Chondrocyte (in vitro differentiated cells): ENCODE results near the gene KAZN. TPM values are rescaled to one million over a fixed set of nuclear protein-coding genes. Genes with fewer than 3 reads are reported as not detected.
A peak's percentile ranks its signal among the peaks of the same experiment; 100 is the strongest.

ENCODE experiments used
- DNase-seq: peaks from one replicate; pipeline ENCODE4 v3.0.0; 2021; ENCODE audit warnings: mixed read lengths, low spot score
- H3K27ac Mint-ChIP-seq: one replicate; pipeline ENCODE4 v1.8.0; 2021; ENCODE audit warnings: mild to moderate bottlenecking, moderate library complexity, mixed read lengths; ENCODE audit not compliant: unreplicated experiment
- H3K27me3 Mint-ChIP-seq: 2 replicates; pipeline ENCODE4 v1.8.0; 2021; ENCODE audit warnings: low read depth, mixed read lengths
- H3K36me3 Mint-ChIP-seq: 2 replicates; pipeline ENCODE4 v1.8.0; 2021; ENCODE audit warnings: low read depth, mixed read lengths
- H3K4me1 Mint-ChIP-seq: 2 replicates; pipeline ENCODE4 v1.8.0; 2021; ENCODE audit warnings: low read depth, mild to moderate bottlenecking, mixed read lengths
- H3K4me3 Mint-ChIP-seq: one replicate; pipeline ENCODE4 v1.8.0; 2021; ENCODE audit warnings: mild to moderate bottlenecking, moderate library complexity, mixed read lengths; ENCODE audit not compliant: unreplicated experiment
- H3K9me3 Mint-ChIP-seq: 2 replicates; pipeline ENCODE4 v1.8.0; 2021; ENCODE audit warnings: low read depth, mixed read lengths
- CTCF ChIP-seq: fragments of 200-600 bp; sonication (generic); IDR thresholded peaks from 2 replicates; pipeline ENCODE4 v1.5.0; 2021; ENCODE audit warnings: antibody characterized with exemption, mild to moderate bottlenecking, moderate library complexity
- total RNA-seq: library from RNA; stranded (reverse); gene quantifications from 3 replicates; pipeline ENCODE4 v1.2.1, GENCODE V29; 2021

Gene KAZN
- total RNA-seq, 1 donor from 2014 or later = 29.6 TPM

DNA sequence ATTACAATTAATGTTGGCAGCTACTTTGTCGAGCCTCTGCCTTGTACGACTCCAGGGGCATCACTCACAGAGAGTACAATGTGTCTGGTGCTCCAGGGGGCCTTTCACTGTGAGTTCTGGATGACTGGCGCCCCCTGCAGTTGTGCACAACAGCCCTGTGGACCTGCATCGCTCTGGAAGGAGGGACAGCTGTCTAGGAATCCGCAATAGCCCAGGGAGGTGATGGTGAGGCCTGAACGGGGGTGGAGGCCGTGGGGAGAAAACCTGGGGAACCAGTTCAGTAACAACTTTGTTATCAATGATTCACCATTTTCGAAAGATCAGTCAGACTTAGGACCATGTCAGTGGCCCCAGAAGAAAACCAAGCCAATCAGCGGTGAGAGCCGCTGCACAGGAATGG lies 189.1 kb downstream of the KAZN start:
- Mint-ChIP-seq H3K9me3 (no peaks in the 10 kb centered on the region), H3K4me3 (no peak overlapping the region), H3K27me3 (peaks cover 25% of the 10 kb centered on the region), H3K36me3 (no peaks in the 10 kb centered on the region), H3K4me1 (no peaks in the 10 kb centered on the region), H3K27ac (no peak overlapping the region)
- TF ChIP-seq CTCF = peak; percentile 8
- DNase-seq = no peak

- H3K27ac Mint-ChIP-seq = no peak overlapping the region
- no peaks in the 10 kb centered on the region for H3K36me3 Mint-ChIP-seq
- H3K4me1 Mint-ChIP-seq = no peaks in the 10 kb centered on the region
- peaks cover 25% of the 10 kb centered on the region for H3K27me3 Mint-ChIP-seq
- no peak overlapping the region for H3K4me3 Mint-ChIP-seq
- H3K9me3 Mint-ChIP-seq = no peaks in the 10 kb centered on the region
- no peak for TF ChIP-seq CTCF
- DNase-seq = no peak
These were observed 189.6 kb downstream of the KAZN start for GRCh38 chr1:14788080-14788479.

GRCh38 chr1:14790982-14791381 lies 192.5 kb downstream of the KAZN start:
- no peak overlapping the region for H3K4me3 Mint-ChIP-seq
- H3K4me1 Mint-ChIP-seq = no peaks in the 10 kb centered on the region
- no peak overlapping the region for H3K27ac Mint-ChIP-seq
- no peaks in the 10 kb centered on the region for H3K9me3 Mint-ChIP-seq
- H3K36me3 Mint-ChIP-seq = no peaks in the 10 kb centered on the region
- no peak for DNase-seq
- TF ChIP-seq CTCF = no peak
- peaks cover 18% of the 10 kb centered on the region for H3K27me3 Mint-ChIP-seq

- TF ChIP-seq CTCF = no peak
- Mint-ChIP-seq H3K4me1 (no peaks in the 10 kb centered on the region), H3K4me3 (no peak overlapping the region), H3K36me3 (no peaks in the 10 kb centered on the region), H3K9me3 (no peaks in the 10 kb centered on the region), H3K27me3 (peaks cover 18% of the 10 kb centered on the region), H3K27ac (no peak overlapping the region)
- no peak for DNase-seq
These were observed 193.2 kb downstream of the KAZN start for GRCh38 chr1:14791654-14792053.

- no peak overlapping the region for H3K27ac Mint-ChIP-seq
- H3K4me3 Mint-ChIP-seq = no peak overlapping the region
- H3K36me3 Mint-ChIP-seq = no peaks in the 10 kb centered on the region
- H3K27me3 Mint-ChIP-seq = peaks cover 11% of the 10 kb centered on the region
- H3K4me1 Mint-ChIP-seq = no peaks in the 10 kb centered on the region
- TF ChIP-seq CTCF = no peak
- DNase-seq = no peak
- no peaks in the 10 kb centered on the region for H3K9me3 Mint-ChIP-seq
These were observed 195.8 kb downstream of the KAZN start for GRCh38 chr1:14794136-14794768.
